Glomerular visceral epithelial cell (primary cell): ENCODE measurements around the gene SUSD5.
"Not testable (repeated sequence)": the region's sequence is repeated elsewhere in the genome, so short reads cannot be mapped to it uniquely, and the experiment has no call there.

ENCODE experiments used
- DNase-seq: peaks from one replicate; pipeline ENCODE4 v3.0.0-alpha.2; 2016; ENCODE audit errors: extremely low spot score

Gene SUSD5

GRCh38 chr3:33194303-33194702, 24.3 kb downstream of the SUSD5 start:
- DNase-seq = no peak

GRCh38 chr3:33187368-33187634, 31.3 kb downstream of the SUSD5 start:
- DNase-seq = no peak

GRCh38 chr3:33186524-33187367, 31.9 kb downstream of the SUSD5 start:
- peak; percentile 23 for DNase-seq

GRCh38 chr3:33184863-33185262, 33.7 kb downstream of the SUSD5 start:
- no peak for DNase-seq

- DNase-seq = not testable (repeated sequence)
Measured at GRCh38 chr3:33181641-33182040, 37.0 kb downstream of the SUSD5 start.

GRCh38 chr3:33181229-33181628, 37.4 kb downstream of the SUSD5 start:
- DNase-seq = no peak

- DNase-seq = no peak
Measured at GRCh38 chr3:33179132-33179531, 39.5 kb downstream of the SUSD5 start.

- no peak for DNase-seq
Measured at GRCh38 chr3:33174711-33175414, 43.7 kb downstream of the SUSD5 start.

- DNase-seq = no peak
Measured at GRCh38 chr3:33174095-33174494, 44.5 kb downstream of the SUSD5 start.

GRCh38 chr3:33173672-33174071, 44.9 kb downstream of the SUSD5 start:
- DNase-seq = no peak

- DNase-seq = no peak
Measured at GRCh38 chr3:33173103-33173502, 45.5 kb downstream of the SUSD5 start.

GRCh38 chr3:33171580-33171979, 47.0 kb downstream of the SUSD5 start:
- no peak for DNase-seq

GRCh38 chr3:33170531-33170930, 48.1 kb downstream of the SUSD5 start:
- DNase-seq = no peak

- DNase-seq = no peak
Measured at GRCh38 chr3:33167716-33168336, 50.8 kb downstream of the SUSD5 start.

- DNase-seq = no peak
Measured at GRCh38 chr3:33167284-33167683, 51.3 kb downstream of the SUSD5 start.

GRCh38 chr3:33166095-33166494, 52.5 kb downstream of the SUSD5 start:
- DNase-seq = no peak

- DNase-seq = no peak
Measured at GRCh38 chr3:33165372-33165771, 53.2 kb downstream of the SUSD5 start.

GRCh38 chr3:33162621-33163020, 56.0 kb downstream of the SUSD5 start:
- DNase-seq = not testable (repeated sequence)

- no peak for DNase-seq
Measured at GRCh38 chr3:33159981-33160380, 58.6 kb downstream of the SUSD5 start.

- no peak for DNase-seq
Measured at GRCh38 chr3:33159234-33159633, 59.4 kb downstream of the SUSD5 start.

- no peak for DNase-seq
Measured at GRCh38 chr3:33155301-33155700, 63.3 kb downstream of the SUSD5 start.

GRCh38 chr3:33153782-33154181, 64.8 kb downstream of the SUSD5 start:
- no peak for DNase-seq
